Measurements from ENCODE around the gene GABRG3.

GABRG3 gene

GRCh38 chr15:27114473-27114872 lies 143.5 kb downstream of the GABRG3 start:
- DNase-seq: no peak

GRCh38 chr15:27119695-27120266 lies 148.8 kb downstream of the GABRG3 start:
- no peak for DNase-seq

GRCh38 chr15:27121672-27122071 lies 150.7 kb downstream of the GABRG3 start:
- no peak for DNase-seq

GRCh38 chr15:27123291-27123690 lies 152.3 kb downstream of the GABRG3 start:
- no peak for DNase-seq

GRCh38 chr15:27123808-27124207 lies 152.8 kb downstream of the GABRG3 start:
- DNase-seq: no peak

GRCh38 chr15:27124287-27124871 lies 153.4 kb downstream of the GABRG3 start:
- DNase-seq: no peak

- DNase-seq: no peak
Measured at GRCh38 chr15:27125185-27125584, 154.2 kb downstream of the GABRG3 start.

GRCh38 chr15:27126449-27126848 lies 155.5 kb downstream of the GABRG3 start:
- DNase-seq: no peak

GRCh38 chr15:27127815-27128570 lies 157.0 kb downstream of the GABRG3 start:
- no peak for DNase-seq

- no peak for DNase-seq
Measured at GRCh38 chr15:27133249-27133648, 162.3 kb downstream of the GABRG3 start.

- DNase-seq: no peak
Measured at GRCh38 chr15:27134481-27134880, 163.5 kb downstream of the GABRG3 start.

- DNase-seq: no peak
Measured at GRCh38 chr15:27135151-27135550, 164.2 kb downstream of the GABRG3 start.

- DNase-seq: no peak
Measured at GRCh38 chr15:27137127-27137526, 166.1 kb downstream of the GABRG3 start.

GRCh38 chr15:27165590-27165989 lies 194.6 kb downstream of the GABRG3 start:
- no peak for DNase-seq

- DNase-seq: no peak
Measured at GRCh38 chr15:27166917-27167316, 195.9 kb downstream of the GABRG3 start.

- DNase-seq: no peak
Measured at GRCh38 chr15:27167738-27168137, 196.8 kb downstream of the GABRG3 start.

- DNase-seq: no peak
Measured at GRCh38 chr15:27170851-27171250, 199.9 kb downstream of the GABRG3 start.

- DNase-seq: no peak
Measured at GRCh38 chr15:27172821-27173220, 201.8 kb downstream of the GABRG3 start.

- DNase-seq: no peak
Measured at GRCh38 chr15:27175472-27176153, 204.6 kb downstream of the GABRG3 start.

GRCh38 chr15:27176785-27177406 lies 205.9 kb downstream of the GABRG3 start:
- DNase-seq: no peak

- no peak for DNase-seq
Measured at GRCh38 chr15:27179789-27180188, 208.8 kb downstream of the GABRG3 start.

GRCh38 chr15:27182561-27183110 lies 211.7 kb downstream of the GABRG3 start:
- no peak for DNase-seq

GRCh38 chr15:27183201-27183600 lies 212.2 kb downstream of the GABRG3 start:
- DNase-seq: peak; percentile 31
